ENCODE data around the gene GTF2A1. TPM values are rescaled to one million over a fixed set of nuclear protein-coding genes. Genes with fewer than 3 reads are reported as not detected.

The GTF2A1 gene
- total RNA-seq, 1 experiment from 2014 or later, result 49.0 TPM

DNA sequence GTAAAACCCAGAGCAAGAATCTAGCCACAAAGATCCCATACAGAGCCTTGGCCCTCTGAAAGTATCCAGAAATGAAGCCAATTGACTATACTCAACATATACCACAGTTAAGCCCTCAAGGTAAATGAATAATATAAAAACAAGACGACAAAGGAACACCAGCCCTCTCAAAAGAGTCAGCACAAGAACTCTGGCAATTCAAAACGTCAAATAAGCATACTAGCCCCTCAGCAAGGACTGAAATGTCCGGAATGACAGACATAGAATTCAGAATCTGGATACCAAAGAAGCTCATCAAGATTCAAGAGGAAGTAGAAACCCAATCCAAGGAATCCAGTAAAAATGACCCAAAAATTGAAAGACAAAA, 49.9 kb downstream of the GTF2A1 start:
- Mint-ChIP-seq H3K4me1 (peaks cover 6% of the 10 kb centered on the region), H3K9me3 (peaks cover 6% of the 10 kb centered on the region), H3K27me3 (ENCODE audit: low read depth) (no peaks in the 10 kb centered on the region; the same call in 1 of the 2 replicates), H3K27ac (0 out of 2 replicates have a peak overlapping the region, but pooled peaks have one; percentile 85), H3K36me3 (no peaks in the 10 kb centered on the region), H3K4me3 (peak overlapping the region; percentile 88)
- ATAC-seq, result no peak
- no peak for TF ChIP-seq KAT7 (CRISPR knock-in tag; IDR thresholded peaks at IDR 0.05; ENCODE audit: borderline replicate concordance)
- TF ChIP-seq ESRRA (CRISPR knock-in tag; IDR thresholded peaks at IDR 0.05; ENCODE audit: borderline replicate concordance), result no peak
- TF ChIP-seq, protein P1, sequence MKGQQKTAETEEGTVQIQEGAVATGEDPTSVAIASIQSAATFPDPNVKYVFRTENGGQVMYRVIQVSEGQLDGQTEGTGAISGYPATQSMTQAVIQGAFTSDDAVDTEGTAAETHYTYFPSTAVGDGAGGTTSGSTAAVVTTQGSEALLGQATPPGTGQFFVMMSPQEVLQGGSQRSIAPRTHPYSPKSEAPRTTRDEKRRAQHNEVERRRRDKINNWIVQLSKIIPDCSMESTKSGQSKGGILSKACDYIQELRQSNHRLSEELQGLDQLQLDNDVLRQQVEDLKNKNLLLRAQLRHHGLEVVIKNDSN (CRISPR knock-in tag; IDR thresholded peaks at IDR 0.05), result no peak
- no peak for TF ChIP-seq ATF1 (CRISPR knock-in tag; IDR thresholded peaks at IDR 0.05)
- TF ChIP-seq ZNF671 (CRISPR knock-in tag; IDR thresholded peaks at IDR 0.05), result no peak
- no peak for TF ChIP-seq NFATC4 (CRISPR knock-in tag; IDR thresholded peaks at IDR 0.05)
- TF ChIP-seq SMAD3 (CRISPR knock-in tag; IDR thresholded peaks at IDR 0.05; ENCODE audit: borderline replicate concordance), result no peak
- no peak for TF ChIP-seq ZNF219 (CRISPR knock-in tag; IDR thresholded peaks at IDR 0.05; ENCODE audit: borderline replicate concordance)
- no peak for TF ChIP-seq TEAD4 (CRISPR knock-in tag; IDR thresholded peaks at IDR 0.05)
- no peak for TF ChIP-seq MYBL2 (CRISPR knock-in tag; IDR thresholded peaks at IDR 0.05)
- TF ChIP-seq, protein P2, sequence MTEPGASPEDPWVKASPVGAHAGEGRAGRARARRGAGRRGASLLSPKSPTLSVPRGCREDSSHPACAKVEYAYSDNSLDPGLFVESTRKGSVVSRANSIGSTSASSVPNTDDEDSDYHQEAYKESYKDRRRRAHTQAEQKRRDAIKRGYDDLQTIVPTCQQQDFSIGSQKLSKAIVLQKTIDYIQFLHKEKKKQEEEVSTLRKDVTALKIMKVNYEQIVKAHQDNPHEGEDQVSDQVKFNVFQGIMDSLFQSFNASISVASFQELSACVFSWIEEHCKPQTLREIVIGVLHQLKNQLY (CRISPR knock-in tag; IDR thresholded peaks at IDR 0.05), result no peak
- TF ChIP-seq E2F4 (CRISPR knock-in tag; IDR thresholded peaks at IDR 0.05; ENCODE audit: borderline replicate concordance, low read depth), result no peak
- TF ChIP-seq GTF2I (CRISPR knock-in tag; conservative IDR thresholded peaks at IDR 0.05), result no peak
- CTCF ChIA-PET, result interaction anchor here (1.0 to 1.4 kb wide), 7 partner anchors 10 to 363 kb away, joined by 3 to 15 read pairs (median 7); partner anchors contain the start of gene CEP128
- POLR2A ChIA-PET, result interaction anchor here (1.3 to 2.1 kb wide), 2 partner anchors 48 to 50 kb away, joined by 9 to 12 read pairs; partner anchors contain the start of gene GTF2A1
- DNase-seq (ENCODE audit: low spot score), result no peak

DNA sequence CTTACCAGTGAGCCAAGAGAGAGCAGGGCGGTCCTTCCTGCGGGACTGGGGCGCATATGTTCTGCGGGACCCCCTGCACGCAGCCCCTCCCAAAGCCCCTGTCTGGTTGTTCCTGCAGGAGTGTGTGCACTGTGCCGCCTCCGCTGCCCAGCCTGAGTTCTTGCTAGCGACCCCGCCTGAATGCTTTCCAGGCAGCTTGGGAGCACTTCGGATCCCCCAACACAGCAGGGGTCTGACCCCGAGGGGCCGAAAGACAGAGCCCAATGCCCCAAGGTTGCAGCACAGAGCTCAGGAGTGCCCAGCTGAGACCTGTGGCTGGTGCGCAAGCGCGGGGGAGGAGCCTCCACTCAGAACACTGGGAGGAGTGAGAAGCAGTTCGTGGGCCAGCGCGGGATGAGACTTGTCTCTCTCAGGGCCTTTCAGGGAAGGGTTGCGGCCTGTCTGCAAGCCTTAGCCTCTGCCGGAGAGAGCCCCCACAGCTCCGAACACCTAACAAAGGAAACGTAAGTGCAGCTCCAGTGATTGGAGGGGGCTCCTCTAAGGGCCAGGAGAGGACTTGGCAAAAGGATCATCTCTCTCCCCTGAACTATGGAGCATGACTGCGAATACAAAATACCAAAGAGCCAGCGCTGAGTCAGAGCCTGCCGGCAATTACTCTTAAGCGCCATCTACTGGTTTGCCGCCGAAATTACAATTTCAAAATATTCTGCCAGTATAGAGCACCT, 50.5 kb downstream of the GTF2A1 start:
- peak overlapping the region; percentile 85 for H3K27ac Mint-ChIP-seq
- ChIA-PET POLR2A (interaction anchor here (0.9 to 2.1 kb wide), 3 partner anchors 48 to 229 kb away, joined by 3 to 12 read pairs (median 9); partner anchors contain the start of genes CEP128 and GTF2A1), CTCF (interaction anchor here (0.5 to 1.4 kb wide), 18 partner anchors 9 to 364 kb away, joined by 3 to 15 read pairs (median 4); partner anchors contain the start of genes CEP128 and TSHR)
- no peaks in the 10 kb centered on the region; the same call in 1 of the 2 replicates for H3K27me3 Mint-ChIP-seq (ENCODE audit: low read depth)
- peak; percentile 83 for DNase-seq (ENCODE audit: low spot score)
- peak overlapping the region; percentile 88 for H3K4me3 Mint-ChIP-seq
- no peaks in the 10 kb centered on the region for H3K36me3 Mint-ChIP-seq
- H3K4me1 Mint-ChIP-seq, result peaks cover 6% of the 10 kb centered on the region
- H3K9me3 Mint-ChIP-seq, result peaks cover 6% of the 10 kb centered on the region
- peak; percentile 93 for ATAC-seq
- no peak for TF ChIP-seq TEAD4 (CRISPR knock-in tag; IDR thresholded peaks at IDR 0.05)
- no peak for TF ChIP-seq E2F4 (CRISPR knock-in tag; IDR thresholded peaks at IDR 0.05; ENCODE audit: borderline replicate concordance, low read depth)
- TF ChIP-seq, protein P3, sequence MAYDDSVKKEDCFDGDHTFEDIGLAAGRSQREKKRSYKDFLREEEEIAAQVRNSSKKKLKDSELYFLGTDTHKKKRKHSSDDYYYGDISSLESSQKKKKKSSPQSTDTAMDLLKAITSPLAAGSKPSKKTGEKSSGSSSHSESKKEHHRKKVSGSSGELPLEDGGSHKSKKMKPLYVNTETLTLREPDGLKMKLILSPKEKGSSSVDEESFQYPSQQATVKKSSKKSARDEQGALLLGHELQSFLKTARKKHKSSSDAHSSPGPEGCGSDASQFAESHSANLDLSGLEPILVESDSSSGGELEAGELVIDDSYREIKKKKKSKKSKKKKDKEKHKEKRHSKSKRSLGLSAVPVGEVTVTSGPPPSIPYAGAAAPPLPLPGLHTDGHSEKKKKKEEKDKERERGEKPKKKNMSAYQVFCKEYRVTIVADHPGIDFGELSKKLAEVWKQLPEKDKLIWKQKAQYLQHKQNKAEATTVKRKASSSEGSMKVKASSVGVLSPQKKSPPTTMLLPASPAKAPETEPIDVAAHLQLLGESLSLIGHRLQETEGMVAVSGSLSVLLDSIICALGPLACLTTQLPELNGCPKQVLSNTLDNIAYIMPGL (CRISPR knock-in tag; IDR thresholded peaks at IDR 0.05), result no peak
- no peak for TF ChIP-seq HMGA2 (CRISPR knock-in tag; IDR thresholded peaks at IDR 0.05)
- no peak for TF ChIP-seq NR2C2 (CRISPR knock-in tag; IDR thresholded peaks at IDR 0.05)
- no peak for TF ChIP-seq ZNF532 (CRISPR knock-in tag; IDR thresholded peaks at IDR 0.05; ENCODE audit: borderline replicate concordance)
- TF ChIP-seq FOXP1 (CRISPR knock-in tag; IDR thresholded peaks at IDR 0.05; ENCODE audit: borderline replicate concordance), result no peak
- TF ChIP-seq, protein P1 (CRISPR knock-in tag; IDR thresholded peaks at IDR 0.05), result no peak; the same call in 1 of the 2 replicates
- 0 out of 2 replicates have a peak, but pooled peaks have one; percentile 33 for TF ChIP-seq ZNF219 (CRISPR knock-in tag; IDR thresholded peaks at IDR 0.05; ENCODE audit: borderline replicate concordance)
- TF ChIP-seq SMAD4 (CRISPR knock-in tag; IDR thresholded peaks at IDR 0.05), result 0 out of 2 replicates have a peak, but pooled peaks have one; percentile 12
- no peak for TF ChIP-seq SOX15 (CRISPR knock-in tag; IDR thresholded peaks at IDR 0.05)
